Thyroid gland (tissue), 4 donors: Measurements from ENCODE around the gene ZNF775. TPM values are rescaled to one million over a fixed set of nuclear protein-coding genes. Genes with fewer than 3 reads are reported as not detected.
A peak's percentile ranks its signal among the peaks of the same experiment; 100 is the strongest.

Experiments used
- DNase-seq, 2 donors: peaks; one replicate each; pipeline ENCODE4 v3.0.0-alpha.2; 2019
- H3K27ac ChIP-seq, 3 donors: fragments of 200-600 bp; sonication (generic); 1 replicate in 2 of 3; 2 replicates in 1 of 3; pipeline ENCODE4 v1.5.1; 2016 to 2019; ENCODE audit warnings: mild to moderate bottlenecking in 1 of 3, moderate library complexity in 1 of 3
- H3K27me3 ChIP-seq: fragments of 200-600 bp; sonication (generic); one replicate; pipeline ENCODE4 v1.5.1; 2019
- H3K36me3 ChIP-seq, 2 donors: fragments of 200-600 bp; sonication (generic); one replicate each; pipeline ENCODE4 v1.5.1; 2016 to 2019
- H3K4me1 ChIP-seq, 2 donors: fragments of 200-600 bp; sonication (generic); one replicate each; pipeline ENCODE4 v1.5.1; 2017 to 2019
- H3K4me3 ChIP-seq, 3 donors: fragments of 200-600 bp; sonication (generic); replicated peaks in 1 of 3; 1 replicate in 2 of 3; 2 replicates in 1 of 3; pipeline ENCODE4 v1.5.1; 2016; ENCODE audit warnings: mild to moderate bottlenecking in 1 of 3
- H3K9me3 ChIP-seq: fragments of 200-600 bp; sonication (generic); one replicate; pipeline ENCODE4 v1.5.1; 2017
- POLR2A ChIP-seq, 2 donors: fragments of 450-650 bp; IDR thresholded peaks; one replicate each; pipeline ENCODE4 v1.6.1; 2017; ENCODE audit warnings: antibody characterized with exemption in 2 of 2, mild to moderate bottlenecking in 2 of 2, moderate library complexity in 1 of 2
- WGBS, 2 donors: methylation state at CpG; one replicate each; pipeline ENCODE4 v1.1.5; 2017; 5-methylcytosine and 5-hydroxymethylcytosine counted together
- intact Hi-C: fragments of 100-400 bp; cut with DNase I; formaldehyde crosslinking; loops from one replicate; pipeline ENCODE4 v1.15.1; 2023
- total RNA-seq, 4 donors: library from RNA; depleted of rRNA; stranded (reverse); fragments of >200 nt; gene quantifications; one replicate each; pipeline ENCODE4 v1.2.3, GENCODE V29; 2016
- TF ChIP-seq, protein P1 (sequence below), 6 experiments: fragments of 200-600 bp in 3 of 6; fragments of 450-650 bp in 3 of 6; sonication (generic) in 3 of 6; IDR thresholded peaks; one replicate each; pipeline ENCODE4 v1.5.1; 2016 to 2019; ENCODE audit warnings: antibody characterized with exemption in 6 of 6, mild to moderate bottlenecking in 2 of 6, inconsistent platforms in 1 of 6, moderate library complexity in 1 of 6

Gene ZNF775
- total RNA-seq, 4 donors from 2014 or later = 4.3 to 7.5 (median 6.3) TPM

- Histone ChIP-seq H3K36me3 (no peaks in the 10 kb centered on the region), H3K4me1 (peaks cover 0 to 8% of the 10 kb centered on the region in 2 donors), H3K9me3 (no peaks in the 10 kb centered on the region), H3K4me3 (no peak overlapping the region), H3K27me3 (no peaks in the 10 kb centered on the region), H3K27ac (no peak overlapping the region)
- TF ChIP-seq, protein P1, sequence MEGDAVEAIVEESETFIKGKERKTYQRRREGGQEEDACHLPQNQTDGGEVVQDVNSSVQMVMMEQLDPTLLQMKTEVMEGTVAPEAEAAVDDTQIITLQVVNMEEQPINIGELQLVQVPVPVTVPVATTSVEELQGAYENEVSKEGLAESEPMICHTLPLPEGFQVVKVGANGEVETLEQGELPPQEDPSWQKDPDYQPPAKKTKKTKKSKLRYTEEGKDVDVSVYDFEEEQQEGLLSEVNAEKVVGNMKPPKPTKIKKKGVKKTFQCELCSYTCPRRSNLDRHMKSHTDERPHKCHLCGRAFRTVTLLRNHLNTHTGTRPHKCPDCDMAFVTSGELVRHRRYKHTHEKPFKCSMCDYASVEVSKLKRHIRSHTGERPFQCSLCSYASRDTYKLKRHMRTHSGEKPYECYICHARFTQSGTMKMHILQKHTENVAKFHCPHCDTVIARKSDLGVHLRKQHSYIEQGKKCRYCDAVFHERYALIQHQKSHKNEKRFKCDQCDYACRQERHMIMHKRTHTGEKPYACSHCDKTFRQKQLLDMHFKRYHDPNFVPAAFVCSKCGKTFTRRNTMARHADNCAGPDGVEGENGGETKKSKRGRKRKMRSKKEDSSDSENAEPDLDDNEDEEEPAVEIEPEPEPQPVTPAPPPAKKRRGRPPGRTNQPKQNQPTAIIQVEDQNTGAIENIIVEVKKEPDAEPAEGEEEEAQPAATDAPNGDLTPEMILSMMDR (IDR thresholded peaks at IDR 0.05) = no peak
- no peak for TF ChIP-seq POLR2A (IDR thresholded peaks at IDR 0.05)
- WGBS, 2 donors = 90 to 96% methylated on average over 4 of the region's 4 CpGs
- intact Hi-C loops = no loop called here
- DNase-seq = no peak
Observed at GRCh38 chr7:150363370-150363769, 15.8 kb upstream of the ZNF775 start.

- no peak for TF ChIP-seq POLR2A (IDR thresholded peaks at IDR 0.05)
- TF ChIP-seq, protein P1 (IDR thresholded peaks at IDR 0.05) = no peak
- H3K9me3 ChIP-seq = no peaks in the 10 kb centered on the region
- intact Hi-C loops = no loop called here
- peaks cover 0 to 8% of the 10 kb centered on the region in 2 donors for H3K4me1 ChIP-seq
- DNase-seq = no peak
- no peaks in the 10 kb centered on the region for H3K27me3 ChIP-seq
- WGBS, 2 donors = 83 to 93% methylated on average over 5 of the region's 5 CpGs
- no peak overlapping the region for H3K27ac ChIP-seq
- H3K4me3 ChIP-seq = no peak overlapping the region
- no peaks in the 10 kb centered on the region for H3K36me3 ChIP-seq
Observed at GRCh38 chr7:150363872-150364271, 15.3 kb upstream of the ZNF775 start.

GRCh38 chr7:150365194-150365593 is 13.9 kb upstream of the ZNF775 start:
- H3K27ac ChIP-seq = no peak overlapping the region
- H3K27me3 ChIP-seq = no peaks in the 10 kb centered on the region

GRCh38 chr7:150365673-150366398 is 13.3 kb upstream of the ZNF775 start:
- Histone ChIP-seq H3K4me1 (peaks cover 10 to 22% of the 10 kb centered on the region in 2 donors), H3K27ac (no peak overlapping the region), H3K36me3 (no peaks in the 10 kb centered on the region), H3K9me3 (no peaks in the 10 kb centered on the region), H3K4me3 (no peak overlapping the region), H3K27me3 (no peaks in the 10 kb centered on the region)
- TF ChIP-seq POLR2A (IDR thresholded peaks at IDR 0.05) = no peak
- TF ChIP-seq, protein P1 (IDR thresholded peaks at IDR 0.05) = no peak
- no peak for DNase-seq
- 73 to 80% methylated on average over 5 of the region's 5 CpGs for WGBS, 2 donors
- intact Hi-C loops = no loop called here

More at GRCh38 chr7:150365194-150365593, 13.9 kb upstream of the ZNF775 start:
- WGBS, 2 donors = 57 to 76% methylated on average over 10 of the region's 10 CpGs
- H3K36me3 ChIP-seq = no peaks in the 10 kb centered on the region
- no peaks in the 10 kb centered on the region for H3K9me3 ChIP-seq
- TF ChIP-seq, protein P1 (IDR thresholded peaks at IDR 0.05) = no peak
- TF ChIP-seq POLR2A (IDR thresholded peaks at IDR 0.05) = no peak
- intact Hi-C loops = no loop called here
- no peak for DNase-seq
- peaks cover 8 to 16% of the 10 kb centered on the region in 2 donors for H3K4me1 ChIP-seq
- H3K4me3 ChIP-seq = no peak overlapping the region

DNA sequence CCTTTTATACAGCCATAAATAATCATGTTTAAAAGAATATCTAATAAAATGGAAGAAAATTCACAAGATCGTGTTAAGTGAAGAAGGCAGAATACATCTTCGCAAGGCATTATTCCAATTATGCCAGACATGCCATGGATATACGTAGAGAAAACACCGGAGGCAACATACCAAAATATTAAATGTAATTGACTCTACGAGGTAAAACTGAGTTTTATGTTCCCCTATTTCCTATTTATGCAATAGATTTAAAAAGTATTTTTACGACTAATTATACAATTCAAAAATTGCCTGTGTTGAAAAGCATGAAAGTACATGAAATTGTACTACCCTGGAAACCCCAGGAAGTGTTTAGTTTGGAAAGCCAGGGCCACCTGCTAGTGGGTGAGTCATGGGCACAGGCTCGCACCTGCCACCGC is 11.4 kb upstream of the ZNF775 start:
- H3K4me3 ChIP-seq = peak overlapping the region in 2 of 3 donors; percentile 82 to 96
- peak overlapping the region; percentile 92 to 98 (median 93) for H3K27ac ChIP-seq
- DNase-seq = no peak
- H3K27me3 ChIP-seq = no peaks in the 10 kb centered on the region
- peaks cover 12 to 15% of the 10 kb centered on the region in 2 donors for H3K36me3 ChIP-seq
- TF ChIP-seq, protein P1 (IDR thresholded peaks at IDR 0.05) = no peak
- TF ChIP-seq POLR2A (IDR thresholded peaks at IDR 0.05) = no peak
- H3K9me3 ChIP-seq = no peaks in the 10 kb centered on the region
- WGBS, 2 donors = 52 to 57% methylated on average over 8 of the region's 8 CpGs
- peaks cover 10 to 25% of the 10 kb centered on the region in 2 donors for H3K4me1 ChIP-seq
- intact Hi-C loops = no loop called here
